Tibial nerve (tissue), 4 donors: ENCODE results near the gene LTBP2.

Experiments used
- CTCF ChIP-seq, 5 experiments: fragments of 200-600 bp in 3 of 5; fragments of 450-650 bp in 2 of 5; sonication (generic) in 3 of 5; IDR thresholded peaks; one replicate each; pipeline ENCODE4 v1.5.1; 2016 to 2019; ENCODE audit warnings: antibody characterized with exemption in 5 of 5, mild to moderate bottlenecking in 3 of 5, moderate library complexity in 2 of 5
- EP300 ChIP-seq, 2 donors: sonication (generic); formaldehyde crosslinking; IDR thresholded peaks; one replicate each; pipeline ENCODE4 v1.6.1; 2017; ENCODE audit warnings: antibody characterized with exemption in 2 of 2, mild to moderate bottlenecking in 1 of 2
- POLR2A ChIP-seq, 2 donors: fragments of 450-650 bp; IDR thresholded peaks; one replicate each; pipeline ENCODE4 v1.6.1; 2017; ENCODE audit warnings: antibody characterized with exemption in 2 of 2, mild to moderate bottlenecking in 2 of 2, moderate library complexity in 2 of 2

GRCh38 chr14:74503291-74503937, 108.6 kb downstream of the LTBP2 start:
- TF ChIP-seq CTCF (IDR thresholded peaks at IDR 0.05) (no peak), EP300 (IDR thresholded peaks at IDR 0.05) (no peak), POLR2A (IDR thresholded peaks at IDR 0.05) (no peak)
